RWPE2 (cell line): ENCODE results near the gene GUCY1B1.

ENCODE experiments used
- ATAC-seq: fragments of 200-7000 bp; cut with Tn5 transposase; 3 replicates; pipeline ENCODE4 v1.9.1; 2021; ENCODE audit warnings: low read depth
- DNase-seq: peaks from one replicate; pipeline ENCODE4 v3.0.0-alpha.2; 2020; ENCODE audit warnings: low spot score
- H3K27ac ChIP-seq: fragments of 450-650 bp; 2 replicates; pipeline ENCODE4 v1.5.1; 2017; ENCODE audit warnings: mild to moderate bottlenecking; ENCODE audit not compliant: poor library complexity, severe bottlenecking
- H3K27me3 ChIP-seq: fragments of 250-450 bp; sonication (Bioruptor Pico); 2 replicates; pipeline ENCODE4 v1.5.1; 2021; ENCODE audit warnings: mild to moderate bottlenecking, moderate library complexity; ENCODE audit not compliant: insufficient read depth, poor library complexity, severe bottlenecking
- H3K36me3 ChIP-seq: fragments of 250-450 bp; sonication (Bioruptor Pico); 2 replicates; pipeline ENCODE4 v1.5.1; 2020; ENCODE audit warnings: low read depth, mild to moderate bottlenecking, moderate library complexity
- H3K4me1 ChIP-seq: fragments of 250-450 bp; sonication (Bioruptor Pico); 2 replicates; pipeline ENCODE4 v1.5.1; 2021; ENCODE audit warnings: mild to moderate bottlenecking, moderate library complexity; ENCODE audit not compliant: insufficient read depth, poor library complexity, severe bottlenecking
- H3K4me3 ChIP-seq: fragments of 250-450 bp; sonication (Bioruptor Pico); 2 replicates; pipeline ENCODE4 v1.5.1; 2021; ENCODE audit warnings: mild to moderate bottlenecking, moderate library complexity; ENCODE audit not compliant: severe bottlenecking
- H3K9me3 ChIP-seq: fragments of 250-450 bp; sonication (Bioruptor Pico); 2 replicates; pipeline ENCODE4 v1.5.1; 2021; ENCODE audit warnings: mild to moderate bottlenecking, moderate library complexity; ENCODE audit not compliant: severe bottlenecking
- TF ChIP-seq, protein P1 (sequence below): fragments of 450-650 bp; IDR thresholded peaks from one replicate; pipeline ENCODE4 v1.5.1; 2017; ENCODE audit warnings: mild to moderate bottlenecking, moderate library complexity; ENCODE audit not compliant: poor library complexity, severe bottlenecking

The GUCY1B1 gene

DNA sequence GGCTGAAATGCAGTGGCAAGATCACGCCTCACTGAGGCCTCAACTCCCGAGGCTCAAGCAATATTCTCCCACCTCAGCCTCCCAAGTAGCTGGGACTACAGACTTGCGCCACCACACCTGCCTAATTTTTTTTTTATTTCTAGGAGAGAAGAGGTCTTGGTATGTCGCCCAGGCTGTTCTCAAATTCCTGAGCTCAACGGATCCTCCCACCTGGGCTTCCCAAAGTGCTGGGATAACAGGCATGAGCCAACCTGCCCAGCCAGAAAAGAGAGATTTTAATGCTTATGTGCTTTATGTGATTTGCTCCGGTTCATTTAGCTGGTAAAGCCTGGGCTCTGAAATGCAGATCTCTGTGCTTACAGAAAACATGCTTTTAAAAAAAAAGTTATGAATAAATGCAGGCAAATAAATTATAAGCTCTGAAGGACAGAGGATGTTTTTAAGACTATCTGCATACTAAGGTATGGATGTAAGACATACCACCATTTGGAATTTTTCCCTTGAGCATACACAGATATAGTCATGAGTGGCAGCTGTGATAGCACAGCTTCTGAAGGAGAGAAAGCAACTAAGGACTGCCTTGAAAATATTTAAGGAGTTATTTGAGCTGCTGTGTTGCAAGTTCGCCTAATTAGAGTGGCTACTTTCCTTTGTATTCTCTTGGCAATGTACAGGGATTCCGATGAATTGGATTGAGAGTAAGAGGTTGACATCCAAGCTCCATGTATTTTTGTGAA lies 13.8 kb downstream of the GUCY1B1 start:
- Histone ChIP-seq H3K4me3 (no peak overlapping the region), H3K4me1 (no peaks in the 10 kb centered on the region), H3K9me3 (no peaks in the 10 kb centered on the region), H3K27me3 (no peaks in the 10 kb centered on the region), H3K36me3 (no peaks in the 10 kb centered on the region), H3K27ac (no peak overlapping the region)
- TF ChIP-seq, protein P1, sequence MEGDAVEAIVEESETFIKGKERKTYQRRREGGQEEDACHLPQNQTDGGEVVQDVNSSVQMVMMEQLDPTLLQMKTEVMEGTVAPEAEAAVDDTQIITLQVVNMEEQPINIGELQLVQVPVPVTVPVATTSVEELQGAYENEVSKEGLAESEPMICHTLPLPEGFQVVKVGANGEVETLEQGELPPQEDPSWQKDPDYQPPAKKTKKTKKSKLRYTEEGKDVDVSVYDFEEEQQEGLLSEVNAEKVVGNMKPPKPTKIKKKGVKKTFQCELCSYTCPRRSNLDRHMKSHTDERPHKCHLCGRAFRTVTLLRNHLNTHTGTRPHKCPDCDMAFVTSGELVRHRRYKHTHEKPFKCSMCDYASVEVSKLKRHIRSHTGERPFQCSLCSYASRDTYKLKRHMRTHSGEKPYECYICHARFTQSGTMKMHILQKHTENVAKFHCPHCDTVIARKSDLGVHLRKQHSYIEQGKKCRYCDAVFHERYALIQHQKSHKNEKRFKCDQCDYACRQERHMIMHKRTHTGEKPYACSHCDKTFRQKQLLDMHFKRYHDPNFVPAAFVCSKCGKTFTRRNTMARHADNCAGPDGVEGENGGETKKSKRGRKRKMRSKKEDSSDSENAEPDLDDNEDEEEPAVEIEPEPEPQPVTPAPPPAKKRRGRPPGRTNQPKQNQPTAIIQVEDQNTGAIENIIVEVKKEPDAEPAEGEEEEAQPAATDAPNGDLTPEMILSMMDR: no peak
- DNase-seq: no peak
- no peak for ATAC-seq

GRCh38 chr4:155773196-155773800 lies 14.5 kb downstream of the GUCY1B1 start:
- no peaks in the 10 kb centered on the region for H3K27me3 ChIP-seq
- H3K9me3 ChIP-seq: no peaks in the 10 kb centered on the region
- H3K4me1 ChIP-seq: no peaks in the 10 kb centered on the region
- DNase-seq: no peak
- ATAC-seq: no peak
- TF ChIP-seq, protein P1: no peak
- no peaks in the 10 kb centered on the region for H3K36me3 ChIP-seq
- no peak overlapping the region for H3K4me3 ChIP-seq
- H3K27ac ChIP-seq: no peak overlapping the region

DNA sequence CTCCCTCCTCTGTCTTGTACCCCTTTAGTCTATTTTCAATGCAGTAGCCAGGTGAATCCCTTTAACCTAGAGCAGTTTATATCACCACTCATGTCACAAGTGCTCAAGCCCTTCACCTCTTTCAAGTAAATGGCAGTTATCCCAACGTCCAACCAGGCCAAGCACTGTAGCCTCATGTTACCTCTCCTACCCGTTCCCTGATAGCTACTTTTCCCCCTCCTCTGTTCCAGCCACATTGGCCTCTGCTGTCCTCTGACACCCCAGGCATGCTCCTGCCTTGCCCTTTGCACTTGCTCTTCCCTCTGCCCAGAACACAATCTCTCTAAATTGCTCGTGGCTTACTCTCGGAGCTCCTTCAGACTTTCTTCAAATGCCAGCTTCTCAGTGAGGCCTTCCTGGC lies 15.2 kb downstream of the GUCY1B1 start:
- ATAC-seq (no peak), DNase-seq (no peak)
- Histone ChIP-seq H3K4me3 (no peak overlapping the region), H3K9me3 (no peaks in the 10 kb centered on the region), H3K36me3 (no peaks in the 10 kb centered on the region), H3K27ac (no peak overlapping the region), H3K27me3 (no peaks in the 10 kb centered on the region), H3K4me1 (no peaks in the 10 kb centered on the region)
- TF ChIP-seq, protein P1: no peak

- Histone ChIP-seq H3K36me3 (no peaks in the 10 kb centered on the region), H3K4me1 (no peaks in the 10 kb centered on the region), H3K27ac (no peak overlapping the region), H3K9me3 (no peaks in the 10 kb centered on the region), H3K27me3 (no peaks in the 10 kb centered on the region), H3K4me3 (no peak overlapping the region)
- ATAC-seq (no peak), DNase-seq (no peak)
- TF ChIP-seq, protein P1: no peak
Observed at GRCh38 chr4:155777971-155778735, 19.3 kb downstream of the GUCY1B1 start.
